ENCODE data around the gene ASB7. TPM values are rescaled to one million over a fixed set of nuclear protein-coding genes. Genes with fewer than 3 reads are reported as not detected.
"Not testable (repeated sequence)": the region's sequence is repeated elsewhere in the genome, so short reads cannot be mapped to it uniquely, and the experiment has no call there.

The ASB7 gene
- total RNA-seq, 1 donor from 2014 or later, result 21.5 TPM

DNA sequence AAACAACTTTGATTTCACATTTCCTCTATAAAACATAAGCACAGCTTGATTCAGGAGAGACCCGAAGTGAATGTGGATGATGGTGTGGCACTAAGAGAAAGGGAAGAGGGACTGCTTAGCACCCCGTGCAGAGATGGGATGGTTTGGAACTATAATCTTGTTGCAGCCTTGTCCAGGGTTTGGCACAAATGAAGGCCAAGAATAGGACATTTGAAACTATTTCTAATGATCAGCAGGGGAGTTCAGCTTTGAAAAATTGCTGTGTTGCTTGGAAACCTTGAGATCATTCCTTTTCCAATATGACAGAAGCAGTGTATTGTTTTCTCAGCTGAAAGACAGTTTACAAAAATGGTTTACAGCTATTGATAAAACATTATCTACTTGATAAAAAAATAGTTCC, 49.7 kb downstream of the ASB7 start:
- no peak for DNase-seq

DNA sequence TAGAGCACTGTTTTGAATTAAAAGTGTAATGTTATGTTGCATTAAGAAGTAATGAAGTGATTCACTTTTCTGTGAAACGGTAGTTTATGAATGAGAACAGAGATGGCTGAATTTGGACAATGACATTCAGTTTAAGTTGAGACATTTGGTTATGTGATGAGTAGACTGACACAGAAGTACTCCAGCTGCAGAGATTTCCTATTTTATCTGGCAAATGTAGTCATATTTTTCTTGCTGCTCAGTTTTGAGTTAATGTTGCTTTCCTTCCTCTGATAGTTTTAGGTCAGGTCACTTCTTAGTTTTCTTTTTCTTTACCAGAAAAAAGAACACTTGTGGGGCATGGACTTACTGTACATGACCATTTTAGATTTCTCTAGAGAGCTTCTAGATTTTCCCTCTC, 51.2 kb downstream of the ASB7 start:
- no peak for DNase-seq

DNA sequence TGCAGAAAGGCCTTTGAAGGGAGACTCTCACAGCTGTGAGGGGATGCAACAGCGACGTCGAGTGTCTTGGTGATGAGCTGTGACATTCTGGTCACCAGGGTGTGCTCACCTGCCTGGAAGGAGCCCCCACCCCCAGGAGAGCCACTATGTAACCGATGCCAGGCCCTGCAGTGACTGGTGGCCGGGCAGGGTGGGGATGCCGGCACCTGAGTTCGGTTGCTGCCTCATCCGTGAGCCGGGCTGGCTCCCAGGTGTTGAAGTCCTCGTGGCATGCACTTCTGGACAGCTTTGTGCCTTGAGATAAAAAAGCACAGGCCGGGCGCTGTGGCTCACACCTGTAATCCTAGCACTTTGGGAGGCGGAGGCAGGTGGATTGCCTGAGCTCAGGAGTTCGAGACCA, 56.5 kb downstream of the ASB7 start:
- no peak for DNase-seq

DNA sequence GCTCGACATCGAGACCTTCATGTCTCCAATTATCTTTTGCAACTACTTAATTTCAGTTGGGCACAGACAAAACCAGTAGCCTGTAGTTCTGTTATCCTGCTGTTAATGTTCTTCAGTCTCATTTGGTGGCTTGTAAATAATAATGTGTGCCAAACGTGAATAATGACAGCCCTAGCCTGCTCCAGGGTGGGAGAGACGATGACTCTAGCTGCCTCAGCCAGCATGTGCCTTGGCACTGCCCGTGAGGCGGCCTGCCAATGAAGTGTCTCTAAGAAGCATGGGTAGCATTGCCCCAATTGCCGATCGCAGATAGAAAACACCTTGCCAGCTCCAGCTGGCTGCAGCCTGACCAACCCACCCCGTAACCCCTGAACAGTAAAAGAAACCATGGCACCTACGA, 58.8 kb downstream of the ASB7 start:
- DNase-seq, result no peak

DNA sequence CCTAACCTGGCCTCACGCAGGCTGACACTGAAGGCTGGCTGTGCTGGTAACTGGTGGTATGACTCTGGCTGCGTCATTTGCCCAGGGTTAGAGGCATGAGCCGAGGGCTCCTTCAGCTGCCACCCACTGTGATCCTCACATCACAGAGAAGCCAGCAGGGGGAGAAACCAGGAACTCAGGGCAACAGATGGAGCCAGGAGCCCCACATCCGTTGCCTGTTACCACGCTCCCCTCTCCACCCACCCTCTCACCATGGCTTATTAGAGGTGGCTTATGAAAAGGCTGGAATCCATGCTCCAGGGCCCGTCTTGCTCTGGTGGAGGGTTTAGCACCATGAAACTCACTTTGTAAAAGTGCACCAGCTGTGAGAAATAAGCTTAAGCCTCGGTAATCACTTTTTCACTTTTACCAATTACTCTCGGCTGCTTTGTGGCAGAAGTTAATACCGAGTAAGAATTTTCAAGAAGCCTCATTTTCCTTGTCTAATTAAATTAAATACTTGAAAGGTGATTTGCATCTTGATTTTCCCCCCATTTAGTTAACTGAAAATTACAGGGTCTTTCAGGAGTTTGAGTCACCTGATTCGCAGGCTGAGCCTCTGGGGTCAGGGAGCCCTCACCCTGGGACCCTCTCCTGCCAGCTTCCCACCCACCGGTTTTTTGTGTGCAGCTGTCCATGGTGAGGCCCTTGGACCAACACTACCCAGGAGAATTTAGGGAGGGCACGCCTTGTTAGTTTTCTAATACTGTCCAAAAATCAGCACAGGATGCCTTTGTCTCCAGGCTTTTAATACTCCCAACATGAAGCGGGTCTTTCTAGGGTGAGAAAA, 60.9 kb downstream of the ASB7 start:
- DNase-seq, result no peak

DNA sequence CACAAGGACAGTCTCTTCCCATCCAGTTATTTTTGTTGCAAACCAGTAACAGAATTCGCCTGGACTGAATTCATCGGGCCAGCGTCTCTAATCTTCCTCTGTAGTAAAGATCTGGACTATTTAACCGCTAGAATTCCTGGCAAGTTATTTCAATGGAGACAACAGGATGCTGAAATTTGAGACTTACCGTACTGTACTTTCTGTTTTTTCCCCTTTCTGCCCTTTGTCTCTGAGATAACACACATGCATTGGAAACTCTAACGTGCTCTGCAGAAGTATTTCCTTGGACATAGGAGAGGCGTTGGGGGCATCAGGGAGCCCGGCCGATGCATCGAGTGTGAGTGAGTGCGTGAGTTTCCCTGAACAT, 61.5 kb downstream of the ASB7 start:
- DNase-seq, result no peak

DNA sequence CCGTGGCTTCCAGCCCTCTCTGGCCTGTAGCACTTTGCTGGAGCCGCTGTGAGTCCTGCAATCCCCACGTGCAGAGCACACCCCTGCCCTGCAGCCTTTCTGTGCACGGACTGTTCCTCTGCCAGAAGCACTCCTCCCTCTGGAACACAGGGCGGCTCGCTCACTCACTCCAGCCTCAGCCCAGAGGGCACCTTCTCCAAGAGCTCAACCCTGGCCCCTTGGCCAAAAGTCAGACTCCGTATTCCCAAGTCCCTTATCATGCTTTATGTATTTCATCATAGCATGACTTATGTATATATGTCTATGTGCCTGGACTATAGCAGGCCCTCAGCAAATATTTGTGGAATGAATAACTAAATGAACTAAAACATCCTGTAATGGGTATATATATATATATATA, 63.2 kb downstream of the ASB7 start:
- no peak for DNase-seq

DNA sequence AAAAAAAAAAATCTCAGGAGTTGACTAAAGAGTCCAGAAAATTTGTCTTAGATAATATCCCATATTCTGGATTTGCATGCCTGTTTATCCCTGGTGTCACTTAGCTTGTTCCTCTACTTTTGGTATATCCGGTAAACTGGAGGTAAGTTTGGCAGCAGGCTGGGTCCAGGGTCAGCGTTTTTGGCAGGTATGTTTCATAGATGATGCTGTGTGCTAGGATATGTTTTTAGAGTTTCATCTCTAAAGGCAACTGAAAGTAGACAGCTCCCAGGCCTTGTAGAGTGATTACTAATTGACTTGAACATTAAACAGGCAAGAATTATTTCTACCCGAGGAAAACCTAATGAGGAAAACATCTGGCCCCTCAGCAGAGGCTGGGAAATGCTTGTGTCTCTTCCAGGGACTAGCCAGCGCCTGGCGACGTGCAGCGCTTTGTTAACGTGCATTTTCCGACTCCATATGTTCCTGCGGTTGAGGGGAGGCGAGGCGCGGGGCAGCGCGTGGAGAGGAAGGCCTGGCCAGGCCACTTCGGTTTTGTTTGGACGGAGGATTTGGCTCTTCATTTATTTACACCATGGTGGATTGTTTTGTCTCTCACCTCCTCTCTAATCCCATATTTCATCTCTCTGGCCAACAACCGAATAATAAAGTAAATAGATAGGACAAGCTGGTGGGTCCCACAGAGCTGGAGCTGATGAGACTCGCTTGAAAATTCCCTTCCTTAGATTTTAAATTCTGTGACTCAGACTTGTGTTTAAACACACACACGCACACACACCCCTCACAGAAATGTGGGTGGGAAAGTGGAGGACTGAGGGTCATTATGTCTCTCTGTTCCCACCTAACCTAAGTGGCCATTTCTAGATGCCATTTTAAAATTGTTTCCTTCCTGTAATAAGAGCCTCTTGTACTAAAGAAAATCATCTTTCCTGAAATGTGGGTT, 65.3 kb downstream of the ASB7 start:
- no peak for DNase-seq

DNA sequence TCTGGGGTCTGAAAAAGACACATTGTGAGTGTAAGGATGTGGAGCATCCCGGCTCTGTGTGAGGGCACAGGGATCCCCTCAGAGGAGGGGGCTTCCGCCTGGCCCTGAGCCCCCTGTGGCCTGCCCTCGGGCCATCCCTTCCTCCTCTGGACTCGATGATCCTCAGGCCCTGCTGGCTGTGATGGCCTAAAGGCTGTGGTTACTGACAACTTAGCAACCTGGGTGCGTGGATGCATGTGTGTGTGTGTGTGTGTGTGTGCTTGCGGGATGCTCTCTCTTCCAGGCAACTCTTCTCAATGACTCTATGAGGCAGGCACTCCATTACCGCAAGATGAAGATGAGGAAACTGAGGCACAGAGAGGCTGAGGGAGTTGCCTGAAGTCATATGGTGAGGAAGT, 66.0 kb downstream of the ASB7 start:
- no peak for DNase-seq

DNA sequence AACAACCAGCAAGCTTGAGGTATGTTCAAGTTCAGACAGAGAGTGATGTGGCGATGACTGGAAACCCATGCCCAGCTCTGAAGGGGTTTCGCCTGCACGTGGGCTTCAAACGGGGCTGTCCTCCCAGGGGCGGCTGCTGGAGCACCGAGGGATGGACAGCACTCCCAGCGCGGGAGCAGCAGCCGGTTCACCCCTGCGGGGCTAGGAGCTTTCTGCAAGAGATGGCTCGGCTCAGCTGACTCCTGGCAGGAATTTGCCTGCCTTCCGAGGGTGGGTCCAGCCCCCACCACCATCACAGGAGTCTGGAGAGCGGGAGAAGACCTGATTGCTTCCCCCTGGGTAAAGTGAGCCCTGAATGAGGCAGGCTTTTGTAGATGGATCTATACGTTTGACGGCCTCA, 66.9 kb downstream of the ASB7 start:
- no peak for DNase-seq

DNA sequence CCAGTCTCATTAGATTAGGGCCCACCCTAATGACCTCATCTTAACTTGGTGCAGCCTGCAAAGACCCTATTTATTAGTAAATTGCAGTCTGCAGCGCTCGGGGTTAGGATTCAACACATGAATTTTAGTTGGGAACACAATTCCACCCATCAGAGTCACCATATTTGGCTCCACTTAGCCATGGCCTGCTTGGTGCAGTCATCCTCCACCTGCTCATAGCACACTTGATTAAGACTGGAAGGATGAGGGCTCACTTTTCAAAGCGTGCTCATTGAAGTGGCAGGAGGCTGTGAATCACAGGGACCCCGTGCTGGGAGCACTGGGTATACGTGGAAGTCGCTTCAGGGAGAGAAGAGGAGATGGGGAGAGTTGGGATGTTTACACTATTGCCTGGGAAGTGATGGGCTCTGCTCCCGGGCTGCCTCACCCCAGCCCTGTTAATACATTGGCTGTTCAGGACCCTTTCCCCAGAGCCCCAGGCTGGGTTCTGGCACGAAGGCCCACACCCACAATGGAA, 68.2 kb downstream of the ASB7 start:
- DNase-seq, result no peak

DNA sequence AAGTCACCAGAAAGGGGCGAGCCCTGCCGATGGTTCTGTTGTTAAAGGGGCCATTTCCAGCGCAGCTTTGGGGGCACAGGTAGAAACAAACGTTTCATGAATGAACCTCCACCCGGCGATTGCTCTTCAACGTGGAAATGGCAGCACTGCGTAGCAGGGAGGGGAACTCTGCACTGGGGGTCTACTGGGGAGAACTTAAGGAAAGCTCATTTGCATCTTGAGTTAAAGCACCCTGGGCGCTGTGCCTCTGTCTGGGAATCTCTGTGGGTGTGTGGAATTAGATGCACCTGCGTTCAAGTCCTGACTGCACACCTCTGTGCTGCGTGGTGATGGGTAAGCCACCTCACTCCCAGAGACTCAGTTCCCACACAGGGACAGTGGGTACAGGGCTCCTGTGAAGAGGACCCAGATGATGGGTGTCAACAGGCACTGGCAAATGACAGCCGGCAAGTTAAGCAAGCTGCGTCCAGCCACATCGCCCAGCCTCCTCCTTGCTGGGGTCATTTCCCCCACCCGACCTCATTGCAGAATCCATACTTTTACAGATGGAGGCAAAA, 68.8 kb downstream of the ASB7 start:
- no peak for DNase-seq

DNA sequence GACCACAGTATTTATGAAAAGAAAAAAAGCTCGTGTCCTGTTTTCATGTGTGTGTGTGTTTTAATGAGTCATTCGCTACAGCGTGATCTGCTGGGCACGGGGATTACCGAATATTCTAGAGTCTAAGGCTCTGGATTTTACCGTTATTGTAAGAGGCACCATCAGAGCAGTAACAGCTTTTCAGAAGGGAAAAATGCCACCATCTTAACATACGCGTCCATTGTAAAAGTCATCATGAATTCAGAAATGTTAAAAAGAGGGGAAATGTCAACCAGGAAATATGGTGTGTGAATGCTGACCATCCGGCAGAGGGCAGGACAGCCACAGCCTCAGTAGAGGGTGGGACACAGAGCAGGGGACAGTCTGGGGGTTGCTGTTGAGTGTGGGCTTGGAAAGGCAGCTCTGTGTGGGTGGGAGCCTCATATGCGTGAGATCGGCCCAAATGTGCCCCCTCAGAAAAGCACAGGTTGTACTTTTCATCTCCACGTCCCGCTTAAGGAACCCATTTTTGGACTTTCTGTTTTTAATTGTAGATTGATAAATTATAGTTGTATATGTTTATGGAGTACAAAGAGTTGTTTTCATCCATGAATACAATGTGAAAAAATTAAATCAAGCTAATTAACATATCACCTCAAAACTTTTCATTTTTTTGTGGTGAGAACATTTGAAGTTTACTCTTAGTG, 69.6 kb downstream of the ASB7 start:
- no peak for DNase-seq

DNA sequence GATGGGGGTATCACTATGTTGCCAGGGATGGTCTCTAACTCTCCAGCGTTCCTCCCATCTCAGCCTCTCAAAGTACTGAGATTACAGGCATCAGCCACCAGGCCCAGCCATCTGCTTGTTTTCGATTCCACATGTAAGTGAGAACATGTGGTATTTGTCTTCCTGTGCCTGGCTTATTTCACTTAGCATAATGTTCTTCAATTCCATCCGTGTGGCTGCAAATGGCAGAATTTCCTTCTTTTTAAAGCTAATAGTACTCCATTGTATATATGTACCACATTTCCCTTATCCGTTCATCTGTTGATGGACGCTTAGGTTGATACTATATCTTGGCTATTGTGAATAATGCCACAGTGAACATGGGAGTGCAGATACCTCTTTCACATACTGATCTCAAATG, 70.6 kb downstream of the ASB7 start:
- DNase-seq, result no peak

DNA sequence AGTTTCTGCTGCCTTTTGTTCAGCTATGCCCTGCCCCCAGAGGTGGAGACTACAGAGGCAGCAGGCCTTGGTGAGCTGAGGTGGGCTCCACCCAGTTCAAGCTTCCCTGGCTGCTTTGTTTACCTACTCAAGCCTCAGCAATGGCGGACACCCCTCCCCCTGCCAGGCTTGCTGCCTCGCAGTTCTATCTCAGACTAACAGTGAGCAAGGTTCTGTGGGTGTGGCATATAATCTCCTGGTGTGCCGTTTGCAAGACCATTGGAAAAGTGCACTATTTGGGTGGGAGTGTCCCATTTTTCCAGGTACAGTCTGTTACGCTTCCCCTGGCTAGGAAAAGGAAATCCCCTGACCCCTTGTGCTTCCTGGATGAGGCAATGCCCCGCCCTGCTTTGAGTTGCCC, 76.8 kb downstream of the ASB7 start:
- DNase-seq, result not testable (repeated sequence)

DNA sequence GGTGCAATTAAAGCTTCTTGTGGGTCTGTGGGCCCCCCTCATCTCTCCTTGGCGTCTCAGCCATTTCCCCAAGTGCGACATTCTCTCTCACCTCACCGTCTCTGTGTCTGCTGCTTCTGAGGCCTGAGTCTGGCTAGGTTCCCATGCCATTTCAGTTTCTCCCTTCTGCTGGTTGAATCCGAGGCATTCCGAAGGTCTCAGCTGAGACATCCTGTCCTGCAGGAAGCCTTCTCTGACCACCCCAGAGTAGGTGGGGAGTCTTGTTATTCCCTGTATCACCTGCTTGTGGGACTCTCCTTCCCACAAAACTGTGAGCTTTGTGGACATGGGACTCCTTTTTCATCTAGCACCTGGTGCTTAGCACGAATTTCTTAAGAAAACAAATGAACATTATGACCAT, 78.3 kb downstream of the ASB7 start:
- DNase-seq, result no peak

DNA sequence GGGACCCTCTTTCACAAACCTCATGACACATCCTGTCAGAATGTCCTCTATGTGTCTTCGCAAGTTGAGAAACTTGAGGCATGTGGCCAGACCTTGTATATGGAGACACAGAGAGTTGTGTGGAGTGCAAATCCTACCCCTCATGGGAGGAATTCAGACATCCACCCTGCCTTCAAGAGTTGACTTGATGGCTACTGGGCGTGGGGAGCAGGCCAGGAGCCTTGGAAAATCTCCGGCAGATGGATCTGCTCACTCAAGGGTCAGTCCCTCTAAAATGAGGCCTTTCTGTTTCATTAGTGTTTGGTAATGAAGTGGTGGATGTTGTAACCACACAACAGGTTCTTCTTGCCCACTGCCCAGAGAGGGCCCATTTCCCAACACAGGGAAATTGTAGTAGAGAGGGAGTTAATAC, 79.0 kb downstream of the ASB7 start:
- no peak for DNase-seq

DNA sequence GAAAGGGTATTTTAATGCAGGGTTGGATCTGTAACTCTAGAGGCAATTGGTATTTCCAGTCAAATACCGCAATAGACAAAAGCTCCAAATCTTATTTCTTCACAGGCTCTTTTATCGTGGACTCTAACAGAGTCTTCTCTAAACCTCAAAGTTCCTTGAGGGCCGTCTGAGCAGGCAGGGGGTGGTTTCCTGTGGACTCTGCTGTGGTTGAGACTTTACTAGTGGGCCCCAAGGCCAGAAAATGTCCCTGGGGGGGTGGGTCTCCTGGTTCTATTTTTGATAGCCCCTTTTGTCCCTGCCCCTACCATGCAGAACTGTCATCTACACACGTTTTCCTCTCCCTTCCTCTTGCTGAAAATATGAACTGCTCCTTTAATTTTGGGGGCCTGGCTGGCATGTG, 80.1 kb downstream of the ASB7 start:
- DNase-seq, result no peak

DNA sequence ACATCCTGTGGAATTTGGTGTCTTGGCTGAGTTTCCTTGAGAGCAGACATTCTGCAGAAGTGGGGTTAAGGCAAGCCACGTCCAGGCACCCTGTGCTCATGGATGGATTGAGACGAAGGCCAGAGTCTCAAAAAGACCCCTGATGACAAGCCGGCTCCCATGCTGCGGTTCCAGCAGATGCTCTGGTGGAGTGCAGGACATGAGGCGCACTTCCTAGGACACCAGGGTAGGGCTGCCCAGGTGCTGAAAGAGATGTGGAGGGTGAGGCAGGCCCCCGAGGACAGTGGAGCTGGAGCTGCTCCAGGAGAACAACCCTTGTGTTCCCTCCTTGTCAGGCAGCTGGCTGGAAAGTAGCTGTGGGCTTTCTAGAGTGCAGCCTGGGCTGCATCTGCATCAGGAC, 81.0 kb downstream of the ASB7 start:
- no peak for DNase-seq

DNA sequence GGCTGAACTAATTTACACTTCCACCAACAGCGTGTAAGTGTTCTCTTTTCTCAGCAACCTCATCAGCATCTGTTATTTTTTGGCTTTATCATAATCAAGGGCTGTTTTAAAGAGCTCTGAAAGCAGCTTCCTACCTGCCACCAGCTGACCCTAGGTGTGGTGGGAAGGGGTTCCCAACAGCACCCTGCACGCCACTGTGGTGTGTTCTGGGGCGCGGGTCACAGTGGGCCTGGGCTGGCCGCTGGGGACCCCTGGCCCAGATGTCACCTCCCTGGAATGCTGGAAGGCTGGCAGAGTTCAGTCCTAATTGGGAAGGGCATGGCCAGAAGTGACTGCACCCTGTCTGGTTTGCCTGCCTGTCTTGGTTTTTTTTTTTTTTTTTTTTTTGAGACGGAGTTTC, 82.2 kb downstream of the ASB7 start:
- no peak for DNase-seq

DNA sequence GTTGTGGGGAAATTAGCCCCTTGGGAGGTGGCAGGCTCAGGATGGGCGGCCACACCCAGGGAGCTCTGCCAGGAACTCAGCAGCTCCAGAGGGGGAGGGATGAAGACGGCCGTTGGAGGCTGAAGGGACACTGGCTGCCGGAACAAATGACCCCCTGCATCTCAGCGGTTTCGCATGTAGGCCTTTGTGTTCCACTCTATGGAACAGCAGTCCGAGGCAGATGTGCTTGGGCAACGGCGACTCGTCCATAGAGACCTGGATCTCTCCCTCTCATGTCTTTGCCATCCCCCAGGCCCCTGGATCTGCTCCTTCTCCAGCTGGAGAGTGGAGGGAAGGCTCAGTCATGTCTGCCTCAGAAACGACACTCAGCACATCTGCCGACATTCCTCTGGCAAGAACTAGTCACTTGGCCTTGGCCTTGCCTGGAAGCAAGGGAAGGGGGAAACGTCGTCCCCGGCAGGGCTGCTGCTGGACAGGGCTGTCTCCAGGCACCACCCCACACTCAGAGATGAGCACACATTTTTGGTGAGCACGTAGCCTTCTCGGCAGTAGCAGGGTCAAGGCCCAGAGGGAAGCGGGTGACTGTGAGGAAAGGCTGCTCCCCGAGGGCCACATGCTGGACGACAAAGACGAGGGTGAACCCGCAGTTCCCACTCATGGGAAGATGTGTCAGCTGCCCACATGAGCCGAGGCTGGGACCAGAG, 83.8 kb downstream of the ASB7 start:
- DNase-seq, result no peak

Data from occipital lobe (tissue), 2 donors.